HG02588 (cell line): Measurements from ENCODE around the gene SCGB1A1.

ENCODE experiments used
- ATAC-seq: cut with Tn5 transposase; IDR thresholded peaks from one replicate; pipeline ENCODE4 v1.9.1; 2021; ENCODE audit warnings: mild to moderate bottlenecking, moderate library complexity; ENCODE audit not compliant: unreplicated experiment

SCGB1A1 gene

GRCh38 chr11:62398011-62398994, 20.5 kb upstream of the SCGB1A1 start:
- no peak for ATAC-seq

- no peak for ATAC-seq
Measured at GRCh38 chr11:62399172-62399877, 19.5 kb upstream of the SCGB1A1 start.

GRCh38 chr11:62399878-62400266, 19.0 kb upstream of the SCGB1A1 start:
- ATAC-seq = no peak

- ATAC-seq = no peak
Measured at GRCh38 chr11:62400281-62400680, 18.6 kb upstream of the SCGB1A1 start.

GRCh38 chr11:62400760-62401159, 18.1 kb upstream of the SCGB1A1 start:
- no peak for ATAC-seq

GRCh38 chr11:62401356-62401755, 17.5 kb upstream of the SCGB1A1 start:
- no peak for ATAC-seq

- no peak for ATAC-seq
Measured at GRCh38 chr11:62401811-62402210, 17.0 kb upstream of the SCGB1A1 start.

GRCh38 chr11:62402226-62402959, 16.4 kb upstream of the SCGB1A1 start:
- no peak for ATAC-seq

- ATAC-seq = no peak
Measured at GRCh38 chr11:62402960-62403730, 15.7 kb upstream of the SCGB1A1 start.

- no peak for ATAC-seq
Measured at GRCh38 chr11:62404435-62404834, 14.4 kb upstream of the SCGB1A1 start.

- no peak for ATAC-seq
Measured at GRCh38 chr11:62404901-62405300, 13.9 kb upstream of the SCGB1A1 start.

GRCh38 chr11:62406034-62406433, 12.8 kb upstream of the SCGB1A1 start:
- no peak for ATAC-seq

- ATAC-seq = no peak
Measured at GRCh38 chr11:62409831-62410230, 9.0 kb upstream of the SCGB1A1 start.

- no peak for ATAC-seq
Measured at GRCh38 chr11:62410972-62411371, 7.9 kb upstream of the SCGB1A1 start.

- ATAC-seq = no peak
Measured at GRCh38 chr11:62411524-62411923, 7.3 kb upstream of the SCGB1A1 start.

GRCh38 chr11:62413060-62413696, 5.7 kb upstream of the SCGB1A1 start:
- ATAC-seq = no peak

GRCh38 chr11:62416596-62416995, 2.2 kb upstream of the SCGB1A1 start:
- no peak for ATAC-seq

GRCh38 chr11:62418136-62418535, 697 bp upstream of the SCGB1A1 start:
- no peak for ATAC-seq

- no peak for ATAC-seq
Measured at GRCh38 chr11:62419314-62419929, 589 bp downstream of the SCGB1A1 start.

GRCh38 chr11:62419943-62420342, 1.1 kb downstream of the SCGB1A1 start:
- no peak for ATAC-seq
